ENCODE data around the gene RBM42.
"Not testable (repeated sequence)": the region's sequence is repeated elsewhere in the genome, so short reads cannot be mapped to it uniquely, and the experiment has no call there.

Gene RBM42, protein sequence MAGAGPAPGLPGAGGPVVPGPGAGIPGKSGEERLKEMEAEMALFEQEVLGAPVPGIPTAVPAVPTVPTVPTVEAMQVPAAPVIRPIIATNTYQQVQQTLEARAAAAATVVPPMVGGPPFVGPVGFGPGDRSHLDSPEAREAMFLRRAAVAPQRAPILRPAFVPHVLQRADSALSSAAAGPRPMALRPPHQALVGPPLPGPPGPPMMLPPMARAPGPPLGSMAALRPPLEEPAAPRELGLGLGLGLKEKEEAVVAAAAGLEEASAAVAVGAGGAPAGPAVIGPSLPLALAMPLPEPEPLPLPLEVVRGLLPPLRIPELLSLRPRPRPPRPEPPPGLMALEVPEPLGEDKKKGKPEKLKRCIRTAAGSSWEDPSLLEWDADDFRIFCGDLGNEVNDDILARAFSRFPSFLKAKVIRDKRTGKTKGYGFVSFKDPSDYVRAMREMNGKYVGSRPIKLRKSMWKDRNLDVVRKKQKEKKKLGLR

DNA sequence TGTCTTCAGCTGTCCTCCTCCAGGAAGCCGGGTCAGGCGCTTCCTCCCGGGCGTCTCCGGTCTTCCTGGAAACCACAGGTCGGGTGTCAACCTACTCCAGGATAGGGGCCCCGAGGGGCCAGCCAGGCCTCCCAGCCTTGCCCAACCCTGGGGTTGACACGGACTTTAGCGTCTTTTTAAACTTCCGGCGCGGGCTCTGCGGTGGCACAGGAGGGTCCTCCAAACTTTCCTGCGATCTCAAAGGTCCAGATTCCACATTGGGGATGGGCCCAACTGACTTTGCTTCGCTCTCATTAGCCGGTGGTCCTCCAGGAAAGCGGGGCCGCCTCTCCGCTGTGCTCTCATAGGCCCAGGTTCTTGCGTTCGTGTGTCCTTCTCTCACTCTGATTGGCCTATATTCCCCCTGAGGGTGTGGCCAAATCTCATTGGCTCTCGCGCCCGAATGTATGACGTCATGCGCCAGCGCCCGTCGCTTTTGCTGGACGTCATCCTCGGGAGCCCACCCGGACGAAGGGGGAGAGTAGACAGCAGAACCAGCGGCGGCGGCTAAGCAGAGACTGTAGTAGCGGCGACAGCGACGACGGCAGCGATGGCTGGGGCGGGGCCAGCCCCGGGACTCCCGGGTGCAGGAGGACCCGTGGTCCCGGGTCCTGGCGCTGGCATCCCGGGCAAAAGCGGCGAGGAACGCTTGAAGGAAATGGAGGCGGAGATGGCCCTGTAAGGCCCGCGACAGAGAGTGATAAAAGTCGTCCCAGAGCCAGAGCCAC is at the start of gene RBM42:
Gene RBM42, plus strand, starts transcription at position 472 of the 767 bp plus-strand sequence. Its CDS starts 118 bp downstream, at position 590.
- H3K4me1 Mint-ChIP-seq (ENCODE audit: low read depth) = peaks cover 28% of the 10 kb centered on the region
- peak within 1 kb of the TSS; percentile 98 for H3K27ac Mint-ChIP-seq
- intact Hi-C loops (cut with micrococcal nuclease) = loop anchor here (1.0 to 2.0 kb wide), 3 partner anchors 15 to 20 kb away; partner anchors contain the start of genes COX6B1 and HAUS5
- H3K4me3 Mint-ChIP-seq = peak within 1 kb of the TSS; percentile 88
- no peaks in the 10 kb centered on the region for H3K9me3 Mint-ChIP-seq
- no peaks in the 10 kb centered on the region for H3K27me3 Mint-ChIP-seq
- peaks cover 52% of the 10 kb centered on the region for H3K36me3 Mint-ChIP-seq (ENCODE audit: low read depth)

DNA sequence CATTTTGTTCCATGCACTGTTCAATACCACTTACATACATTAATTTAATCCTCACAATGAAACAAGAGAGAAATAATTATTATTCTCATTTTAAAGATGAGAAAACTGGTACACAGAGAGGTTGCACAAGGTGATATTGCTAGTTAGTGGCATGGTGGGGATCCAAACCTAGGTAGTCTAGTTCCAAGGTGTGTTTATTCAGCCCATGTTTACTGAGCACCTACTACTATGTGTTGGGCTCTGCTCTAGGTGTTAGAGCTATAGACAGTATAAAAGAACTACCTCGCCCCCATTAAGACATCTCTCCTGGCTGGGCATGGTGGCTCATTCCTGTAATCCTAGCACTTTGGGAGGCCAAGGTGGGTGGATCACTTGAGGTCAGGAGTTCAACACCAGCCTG is 46.1 kb upstream of the RBM42 start:
- Mint-ChIP-seq H3K27ac (no peak overlapping the region), H3K9me3 (peaks cover 2% of the 10 kb centered on the region), H3K4me1 (ENCODE audit: low read depth) (no peaks in the 10 kb centered on the region), H3K36me3 (ENCODE audit: low read depth) (no peaks in the 10 kb centered on the region), H3K27me3 (peaks cover 28% of the 10 kb centered on the region), H3K4me3 (no peak overlapping the region)
- intact Hi-C loops (cut with micrococcal nuclease) = no loop called here

DNA sequence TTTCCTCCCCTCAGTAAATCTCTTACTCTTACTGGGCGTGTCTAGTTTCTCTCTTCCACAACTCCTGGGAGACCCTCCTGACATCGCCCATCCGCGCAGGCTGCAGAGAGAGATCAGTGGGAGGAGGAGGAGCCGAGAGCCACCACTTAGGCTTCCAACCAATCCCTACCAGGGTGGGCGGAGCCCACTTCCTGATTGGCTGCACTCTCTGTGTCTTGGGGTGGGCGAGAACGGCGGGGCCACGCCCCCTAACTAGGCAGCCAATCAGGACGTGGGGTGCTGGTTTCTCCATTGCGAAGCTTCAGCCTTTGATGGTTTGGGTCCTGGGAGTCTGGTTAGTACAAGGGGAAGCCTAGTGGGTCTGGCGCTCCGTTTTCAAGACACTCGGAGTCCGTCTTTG is 43.0 kb upstream of the RBM42 start, which contains the start of gene PMIS2:
Gene PMIS2, plus strand, starts transcription at position 326 of the 400 bp plus-strand sequence. CDS start 87 bp downstream, outside the sequence.
- Mint-ChIP-seq H3K4me1 (ENCODE audit: low read depth) (no peaks in the 10 kb centered on the region), H3K27me3 (peaks cover 26% of the 10 kb centered on the region), H3K36me3 (ENCODE audit: low read depth) (no peaks in the 10 kb centered on the region), H3K4me3 (no peak within 1 kb of the TSS), H3K27ac (no peak within 1 kb of the TSS), H3K9me3 (no peaks in the 10 kb centered on the region)
- intact Hi-C loops (cut with micrococcal nuclease) = no loop called here

DNA sequence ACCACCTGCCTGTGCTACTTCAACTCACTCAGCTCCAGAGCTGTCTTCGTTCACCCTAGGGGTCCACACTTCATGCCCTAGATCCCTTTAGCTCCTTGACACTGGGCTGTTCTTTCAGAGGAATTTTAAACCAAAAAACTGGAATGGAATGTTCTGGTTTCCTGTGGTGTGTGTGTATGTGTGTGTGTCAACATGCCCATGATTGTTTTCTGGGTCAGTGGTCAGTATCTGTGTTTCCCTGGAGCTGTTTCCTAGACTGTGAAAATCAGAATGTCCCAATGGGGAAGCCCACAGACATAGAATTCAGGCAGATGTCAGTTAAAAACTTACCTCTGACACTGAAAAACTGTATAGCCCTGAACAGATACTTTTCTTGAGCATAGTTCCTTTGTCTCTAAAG is 41.5 kb upstream of the RBM42 start:
- H3K27ac Mint-ChIP-seq = no peak overlapping the region

DNA sequence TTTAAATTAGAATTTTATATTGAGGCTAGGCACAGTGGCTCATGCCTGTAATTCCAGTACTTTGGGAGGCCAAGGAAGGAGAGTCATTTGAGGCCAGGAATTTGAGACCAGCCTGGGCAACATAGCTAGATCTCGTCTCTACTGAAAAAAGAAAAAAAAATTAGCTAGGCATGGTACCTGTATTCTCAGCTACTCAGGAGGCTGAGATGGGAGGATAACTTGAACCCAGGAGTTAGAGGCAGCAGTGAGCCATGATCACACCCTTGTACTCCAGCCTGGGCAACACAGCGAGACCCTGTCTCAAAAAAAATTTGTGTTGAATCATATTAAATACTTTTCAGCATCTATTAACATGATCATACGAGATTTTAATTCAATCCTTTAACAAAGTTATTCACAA is 38.0 kb upstream of the RBM42 start:
- peaks cover 11% of the 10 kb centered on the region for H3K27me3 Mint-ChIP-seq
- H3K27ac Mint-ChIP-seq = no peak overlapping the region
- no peaks in the 10 kb centered on the region for H3K9me3 Mint-ChIP-seq
- H3K36me3 Mint-ChIP-seq (ENCODE audit: low read depth) = no peaks in the 10 kb centered on the region
- intact Hi-C loops (cut with micrococcal nuclease) = loop anchor here (5.0 kb wide), 1 partner anchor 239 kb away; no protein-coding TSS in a partner anchor
- no peak overlapping the region for H3K4me3 Mint-ChIP-seq
- no peaks in the 10 kb centered on the region for H3K4me1 Mint-ChIP-seq (ENCODE audit: low read depth)

More for the DNA sequence above, 41.5 kb upstream of the RBM42 start:
- H3K4me3 Mint-ChIP-seq = no peak overlapping the region
- H3K4me1 Mint-ChIP-seq (ENCODE audit: low read depth) = no peaks in the 10 kb centered on the region
- H3K9me3 Mint-ChIP-seq = no peaks in the 10 kb centered on the region
- no peaks in the 10 kb centered on the region for H3K36me3 Mint-ChIP-seq (ENCODE audit: low read depth)
- intact Hi-C loops (cut with micrococcal nuclease) = no loop called here
- peaks cover 25% of the 10 kb centered on the region for H3K27me3 Mint-ChIP-seq

DNA sequence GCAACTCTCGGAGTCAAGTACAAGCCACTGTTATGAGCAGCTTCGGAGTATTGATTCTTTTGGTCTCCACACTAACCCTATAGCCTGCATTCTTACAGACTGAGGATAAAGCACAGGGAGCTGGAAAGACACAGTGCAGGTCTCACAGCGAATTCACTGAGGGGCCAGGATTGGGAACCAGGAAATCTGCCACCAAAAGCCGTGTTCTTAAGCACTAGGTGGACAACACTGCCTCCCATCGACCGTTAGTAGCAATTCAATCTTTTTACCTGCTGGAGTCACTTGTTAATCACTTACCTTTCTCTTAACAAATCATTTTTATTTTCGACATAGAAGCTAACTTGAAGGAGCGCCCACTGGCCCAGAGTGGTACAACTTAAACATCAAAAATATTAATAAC is 36.6 kb upstream of the RBM42 start:
- intact Hi-C loops (cut with micrococcal nuclease) = loop anchor here (1.0 to 5.0 kb wide), 2 partner anchors 82 to 240 kb away; no protein-coding TSS in a partner anchor
- Mint-ChIP-seq H3K27ac (no peak overlapping the region), H3K36me3 (ENCODE audit: low read depth) (no peaks in the 10 kb centered on the region), H3K4me3 (no peak overlapping the region), H3K4me1 (ENCODE audit: low read depth) (peaks cover 6% of the 10 kb centered on the region), H3K9me3 (no peaks in the 10 kb centered on the region), H3K27me3 (peaks cover 9% of the 10 kb centered on the region)

DNA sequence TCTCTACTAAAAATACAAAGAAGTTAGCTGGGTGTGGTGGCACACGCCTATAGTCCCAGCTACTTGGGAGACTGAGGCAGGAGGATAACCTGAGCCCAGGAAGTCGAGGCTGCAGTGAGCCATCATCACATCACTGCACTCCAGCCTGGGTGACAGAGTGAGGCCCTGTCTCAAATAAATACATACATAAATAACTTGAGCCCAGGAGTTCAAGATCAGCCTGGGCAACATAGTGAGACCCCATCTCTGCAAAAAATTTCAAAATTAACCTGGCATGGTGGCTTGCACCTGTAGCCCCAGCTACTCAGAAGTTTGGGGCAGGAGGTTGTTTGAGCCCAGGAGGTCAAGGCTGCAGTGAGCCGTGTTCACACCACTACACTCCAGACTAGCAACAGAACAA is 33.8 kb upstream of the RBM42 start:
- H3K9me3 Mint-ChIP-seq; H3K27ac Mint-ChIP-seq; intact Hi-C loops (cut with micrococcal nuclease); H3K36me3 Mint-ChIP-seq (ENCODE audit: low read depth); H3K4me1 Mint-ChIP-seq (ENCODE audit: low read depth); H3K4me3 Mint-ChIP-seq: not testable (repeated sequence)
- peaks cover 21% of the 10 kb centered on the region for H3K27me3 Mint-ChIP-seq

DNA sequence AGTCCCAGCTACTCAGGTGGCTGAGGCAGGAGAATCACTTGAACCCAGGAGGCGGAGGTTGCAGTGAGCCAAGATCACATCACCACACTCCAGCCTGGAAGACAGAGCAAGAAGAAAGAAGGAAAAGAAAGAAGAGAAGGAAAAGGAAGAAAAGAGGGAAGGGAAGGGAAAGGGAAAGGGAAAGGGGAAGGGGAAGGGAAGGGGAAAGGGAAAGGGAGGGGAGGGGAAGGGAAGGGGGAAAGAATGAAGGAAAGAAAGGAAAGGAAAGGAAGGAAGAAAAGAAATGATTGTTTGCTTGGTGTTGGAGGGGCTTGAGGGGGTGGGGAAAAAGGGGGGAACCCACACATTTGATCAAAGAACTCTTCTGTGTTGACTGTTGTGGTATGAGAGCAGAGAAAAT is 32.9 kb upstream of the RBM42 start:
- peaks cover 6% of the 10 kb centered on the region for H3K4me1 Mint-ChIP-seq (ENCODE audit: low read depth)
- no peaks in the 10 kb centered on the region for H3K36me3 Mint-ChIP-seq (ENCODE audit: low read depth)
- no peak overlapping the region for H3K4me3 Mint-ChIP-seq
- peaks cover 25% of the 10 kb centered on the region for H3K27me3 Mint-ChIP-seq
- no peaks in the 10 kb centered on the region for H3K9me3 Mint-ChIP-seq
- no peak overlapping the region for H3K27ac Mint-ChIP-seq
- intact Hi-C loops (cut with micrococcal nuclease) = no loop called here

DNA sequence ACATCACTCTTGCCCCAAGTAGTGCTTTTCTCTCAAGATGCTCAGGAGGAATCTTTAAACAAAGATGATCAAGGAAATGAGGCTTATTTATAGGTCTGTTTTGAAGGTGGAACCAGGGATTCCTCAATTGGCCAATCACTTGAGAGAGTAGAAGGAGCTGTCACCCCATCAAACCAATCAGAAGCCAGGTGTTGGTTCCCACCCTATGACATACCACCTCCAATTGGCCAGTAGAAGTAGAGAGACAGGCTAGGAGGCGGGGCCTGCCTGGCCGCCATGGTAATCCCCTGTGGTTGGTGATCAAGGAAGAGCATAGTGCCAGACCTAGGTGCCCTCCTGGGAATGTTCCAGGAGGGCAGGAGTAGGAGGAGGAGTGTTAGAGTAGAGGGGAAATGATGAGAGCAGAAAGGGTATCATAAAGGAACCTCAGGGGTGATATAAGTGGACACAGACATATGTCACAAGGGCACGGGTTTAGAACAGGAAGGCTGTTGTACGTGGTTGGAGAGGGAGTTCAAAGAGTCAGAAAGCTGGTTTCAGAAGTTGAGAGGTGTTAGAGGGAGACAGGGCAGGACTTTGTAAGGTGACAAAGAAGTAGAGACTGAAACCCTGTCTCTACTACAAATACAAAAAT is 32.4 kb upstream of the RBM42 start:
- intact Hi-C loops (cut with micrococcal nuclease) = no loop called here
- Mint-ChIP-seq H3K4me1 (ENCODE audit: low read depth) (peaks cover 6% of the 10 kb centered on the region), H3K27me3 (peaks cover 25% of the 10 kb centered on the region), H3K4me3 (no peak overlapping the region), H3K27ac (no peak overlapping the region), H3K9me3 (no peaks in the 10 kb centered on the region), H3K36me3 (ENCODE audit: low read depth) (no peaks in the 10 kb centered on the region)

DNA sequence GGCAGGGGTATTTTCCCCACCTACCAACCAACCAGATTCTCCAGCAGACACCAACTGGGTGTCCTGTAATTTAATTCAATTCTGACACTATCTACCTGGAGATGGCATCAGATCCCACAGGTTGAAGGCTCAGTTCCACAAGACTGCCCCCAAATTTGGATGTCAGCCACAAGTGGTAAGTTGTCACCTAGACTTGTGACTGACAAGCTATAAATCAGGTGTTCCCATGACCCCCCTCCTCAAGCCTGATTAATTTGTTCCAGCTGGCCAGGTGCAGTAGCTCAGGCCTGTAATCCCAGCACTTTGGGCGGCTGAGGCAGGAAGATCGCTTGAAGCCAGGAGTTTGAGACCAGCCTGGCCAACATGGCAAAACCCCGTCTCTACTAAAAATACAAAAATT is 26.9 kb upstream of the RBM42 start:
- no peaks in the 10 kb centered on the region for H3K9me3 Mint-ChIP-seq
- no peak overlapping the region for H3K4me3 Mint-ChIP-seq
- H3K36me3 Mint-ChIP-seq (ENCODE audit: low read depth) = no peaks in the 10 kb centered on the region
- H3K27me3 Mint-ChIP-seq = peaks cover 18% of the 10 kb centered on the region
- intact Hi-C loops (cut with micrococcal nuclease) = no loop called here
- no peak overlapping the region for H3K27ac Mint-ChIP-seq
- no peaks in the 10 kb centered on the region for H3K4me1 Mint-ChIP-seq (ENCODE audit: low read depth)

DNA sequence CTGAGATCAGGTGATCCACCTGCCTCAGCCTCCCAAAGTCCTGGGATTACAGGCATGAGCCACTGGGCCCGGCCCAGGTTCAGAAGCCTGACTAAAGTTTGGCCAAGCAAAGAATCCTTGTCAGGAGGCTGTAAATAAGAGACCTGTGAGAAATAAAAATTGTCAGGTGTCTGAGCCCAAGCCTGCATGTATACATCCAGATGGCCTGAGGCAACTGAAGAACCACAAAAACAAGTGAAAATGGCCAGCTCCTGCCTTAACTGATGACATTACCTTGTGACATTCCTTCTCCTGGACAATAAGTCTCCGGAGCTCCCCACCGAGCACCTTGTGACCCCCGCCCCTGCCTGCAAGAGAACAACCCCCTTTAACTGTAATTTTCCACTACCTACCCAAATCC is 24.4 kb upstream of the RBM42 start:
- H3K4me1 Mint-ChIP-seq (ENCODE audit: low read depth); intact Hi-C loops (cut with micrococcal nuclease); H3K27ac Mint-ChIP-seq; H3K36me3 Mint-ChIP-seq (ENCODE audit: low read depth); H3K4me3 Mint-ChIP-seq: not testable (repeated sequence)
- peaks cover 16% of the 10 kb centered on the region for H3K27me3 Mint-ChIP-seq
- peaks cover 12% of the 10 kb centered on the region for H3K9me3 Mint-ChIP-seq

DNA sequence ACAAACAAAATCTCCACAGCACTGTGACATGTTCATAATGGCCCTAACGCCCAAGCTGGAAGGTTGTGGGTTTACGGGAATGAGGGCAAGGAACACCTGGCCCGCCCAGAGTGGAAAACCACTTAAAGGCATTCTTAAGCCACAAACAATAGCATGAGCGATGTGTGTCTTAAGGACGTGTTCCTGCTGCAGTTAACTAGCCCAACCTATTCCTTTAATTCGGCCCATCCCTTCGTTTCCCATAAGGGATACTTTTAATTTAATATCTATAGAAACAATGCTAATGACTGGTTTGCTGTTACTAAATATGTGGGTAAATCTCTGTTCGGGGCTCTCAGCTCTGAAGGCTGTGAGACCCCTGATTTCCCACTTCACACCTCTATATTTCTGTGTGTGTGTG is 21.7 kb upstream of the RBM42 start:
- H3K27me3 Mint-ChIP-seq; H3K4me3 Mint-ChIP-seq; H3K27ac Mint-ChIP-seq; intact Hi-C loops (cut with micrococcal nuclease); H3K36me3 Mint-ChIP-seq (ENCODE audit: low read depth): not testable (repeated sequence)
- Mint-ChIP-seq H3K4me1 (ENCODE audit: low read depth) (peaks cover 24% of the 10 kb centered on the region), H3K9me3 (peaks cover 12% of the 10 kb centered on the region)

DNA sequence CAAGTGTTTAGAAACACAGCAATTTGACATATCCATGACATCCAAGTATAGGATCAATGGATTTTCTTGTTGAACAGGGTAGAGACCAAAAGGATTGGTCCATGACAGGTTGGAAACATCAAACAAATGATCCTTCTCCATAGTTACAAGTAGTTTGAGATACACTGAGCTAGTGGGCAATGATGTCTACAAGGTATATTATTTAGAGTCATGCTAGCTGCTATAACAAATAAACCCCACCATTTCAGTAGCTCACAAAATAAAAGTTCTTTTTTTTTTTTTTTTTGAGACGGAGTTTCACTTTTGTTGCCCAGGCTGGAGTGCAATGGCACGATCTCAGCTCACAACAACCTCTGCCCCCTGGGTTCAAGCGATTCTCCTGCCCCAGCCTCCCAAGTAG is 21.2 kb upstream of the RBM42 start:
- no peak overlapping the region for H3K4me3 Mint-ChIP-seq
- intact Hi-C loops (cut with micrococcal nuclease) = no loop called here
- no peak overlapping the region for H3K27ac Mint-ChIP-seq
- peaks cover 4% of the 10 kb centered on the region for H3K27me3 Mint-ChIP-seq
- peaks cover 7% of the 10 kb centered on the region for H3K36me3 Mint-ChIP-seq (ENCODE audit: low read depth)
- peaks cover 12% of the 10 kb centered on the region for H3K9me3 Mint-ChIP-seq
- peaks cover 29% of the 10 kb centered on the region for H3K4me1 Mint-ChIP-seq (ENCODE audit: low read depth)

DNA sequence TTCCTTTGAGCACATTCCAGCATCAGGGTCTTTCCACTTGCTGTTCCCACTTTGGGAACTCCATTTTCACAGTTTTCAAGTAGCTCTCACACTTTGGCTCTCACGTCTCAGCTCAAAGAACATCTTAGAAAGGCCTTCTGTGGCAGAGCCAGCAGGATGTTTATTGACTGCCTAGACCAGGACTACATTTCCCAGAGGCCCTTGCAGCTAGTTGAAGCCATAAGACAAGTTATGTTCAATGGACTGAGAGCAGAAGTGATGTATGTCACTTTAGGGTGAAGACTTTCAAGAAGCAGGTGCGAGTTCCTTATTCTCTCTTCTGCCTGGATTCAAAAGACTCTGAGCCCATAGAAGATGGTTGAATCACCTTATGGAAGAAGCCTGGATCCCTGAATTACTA is 20.6 kb upstream of the RBM42 start:
- Mint-ChIP-seq H3K27me3 (peaks cover 4% of the 10 kb centered on the region), H3K4me1 (ENCODE audit: low read depth) (peaks cover 35% of the 10 kb centered on the region), H3K4me3 (no peak overlapping the region), H3K9me3 (peaks cover 12% of the 10 kb centered on the region), H3K27ac (peak overlapping the region; percentile 87), H3K36me3 (ENCODE audit: low read depth) (peaks cover 7% of the 10 kb centered on the region)
- intact Hi-C loops (cut with micrococcal nuclease) = no loop called here
